ENCODE data around the gene PLET1. TPM values are rescaled to one million over a fixed set of nuclear protein-coding genes. Genes with fewer than 3 reads are reported as not detected.

The PLET1 gene
- total RNA-seq, 1 donor from 2014 or later: not detected

- TF ChIP-seq, protein P1, sequence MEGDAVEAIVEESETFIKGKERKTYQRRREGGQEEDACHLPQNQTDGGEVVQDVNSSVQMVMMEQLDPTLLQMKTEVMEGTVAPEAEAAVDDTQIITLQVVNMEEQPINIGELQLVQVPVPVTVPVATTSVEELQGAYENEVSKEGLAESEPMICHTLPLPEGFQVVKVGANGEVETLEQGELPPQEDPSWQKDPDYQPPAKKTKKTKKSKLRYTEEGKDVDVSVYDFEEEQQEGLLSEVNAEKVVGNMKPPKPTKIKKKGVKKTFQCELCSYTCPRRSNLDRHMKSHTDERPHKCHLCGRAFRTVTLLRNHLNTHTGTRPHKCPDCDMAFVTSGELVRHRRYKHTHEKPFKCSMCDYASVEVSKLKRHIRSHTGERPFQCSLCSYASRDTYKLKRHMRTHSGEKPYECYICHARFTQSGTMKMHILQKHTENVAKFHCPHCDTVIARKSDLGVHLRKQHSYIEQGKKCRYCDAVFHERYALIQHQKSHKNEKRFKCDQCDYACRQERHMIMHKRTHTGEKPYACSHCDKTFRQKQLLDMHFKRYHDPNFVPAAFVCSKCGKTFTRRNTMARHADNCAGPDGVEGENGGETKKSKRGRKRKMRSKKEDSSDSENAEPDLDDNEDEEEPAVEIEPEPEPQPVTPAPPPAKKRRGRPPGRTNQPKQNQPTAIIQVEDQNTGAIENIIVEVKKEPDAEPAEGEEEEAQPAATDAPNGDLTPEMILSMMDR (IDR thresholded peaks at IDR 0.05; ENCODE audit: partially characterized antibody, unreplicated experiment): no peak
- Mint-ChIP-seq H3K27ac (ENCODE audit: unreplicated experiment) (no peak overlapping the region), H3K36me3 (ENCODE audit: unreplicated experiment) (no peaks in the 10 kb centered on the region), H3K27me3 (ENCODE audit: unreplicated experiment) (peaks cover 4% of the 10 kb centered on the region), H3K4me3 (ENCODE audit: unreplicated experiment) (no peak overlapping the region), H3K4me1 (ENCODE audit: low read depth, unreplicated experiment) (peaks cover 8% of the 10 kb centered on the region), H3K9me3 (ENCODE audit: unreplicated experiment) (peaks cover 2% of the 10 kb centered on the region)
- DNase-seq: no peak
These were observed 36.7 kb downstream of the PLET1 start for GRCh38 chr11:112223754-112224532.

GRCh38 chr11:112223121-112223520 lies 37.5 kb downstream of the PLET1 start:
- H3K9me3 Mint-ChIP-seq (ENCODE audit: unreplicated experiment): peaks cover 2% of the 10 kb centered on the region
- H3K4me3 Mint-ChIP-seq (ENCODE audit: unreplicated experiment): no peak overlapping the region
- H3K27ac Mint-ChIP-seq (ENCODE audit: unreplicated experiment): no peak overlapping the region
- no peak for DNase-seq
- H3K36me3 Mint-ChIP-seq (ENCODE audit: unreplicated experiment): no peaks in the 10 kb centered on the region
- TF ChIP-seq, protein P1 (IDR thresholded peaks at IDR 0.05; ENCODE audit: partially characterized antibody, unreplicated experiment): no peak
- peaks cover 8% of the 10 kb centered on the region for H3K4me1 Mint-ChIP-seq (ENCODE audit: low read depth, unreplicated experiment)
- H3K27me3 Mint-ChIP-seq (ENCODE audit: unreplicated experiment): peaks cover 4% of the 10 kb centered on the region

- H3K9me3 Mint-ChIP-seq (ENCODE audit: unreplicated experiment): peaks cover 2% of the 10 kb centered on the region
- H3K36me3 Mint-ChIP-seq (ENCODE audit: unreplicated experiment): no peaks in the 10 kb centered on the region
- H3K27me3 Mint-ChIP-seq (ENCODE audit: unreplicated experiment): peaks cover 4% of the 10 kb centered on the region
- no peak overlapping the region for H3K27ac Mint-ChIP-seq (ENCODE audit: unreplicated experiment)
- no peak for DNase-seq
- TF ChIP-seq, protein P1 (IDR thresholded peaks at IDR 0.05; ENCODE audit: partially characterized antibody, unreplicated experiment): no peak
- H3K4me1 Mint-ChIP-seq (ENCODE audit: low read depth, unreplicated experiment): peaks cover 4% of the 10 kb centered on the region
- H3K4me3 Mint-ChIP-seq (ENCODE audit: unreplicated experiment): no peak overlapping the region
These were observed 38.4 kb downstream of the PLET1 start for GRCh38 chr11:112222303-112222702.

- TF ChIP-seq, protein P1 (IDR thresholded peaks at IDR 0.05; ENCODE audit: partially characterized antibody, unreplicated experiment): no peak
- Mint-ChIP-seq H3K4me3 (ENCODE audit: unreplicated experiment) (no peak overlapping the region), H3K4me1 (ENCODE audit: low read depth, unreplicated experiment) (no peaks in the 10 kb centered on the region), H3K27ac (ENCODE audit: unreplicated experiment) (no peak overlapping the region), H3K9me3 (ENCODE audit: unreplicated experiment) (no peaks in the 10 kb centered on the region), H3K36me3 (ENCODE audit: unreplicated experiment) (no peaks in the 10 kb centered on the region), H3K27me3 (ENCODE audit: unreplicated experiment) (peaks cover 4% of the 10 kb centered on the region)
- no peak for DNase-seq
These were observed 39.3 kb downstream of the PLET1 start for GRCh38 chr11:112221274-112221835.

Measured in glutamatergic neuron (in vitro differentiated cells).